Stimulated activated CD8-positive, alpha-beta memory T cell treated with anti-CD3 and anti-CD28 coated beads, Interleukin-4, amount 100 ng/mL, for 1 hour (primary cell): ENCODE results near the gene CBLB.
A peak's percentile ranks its signal among the peaks of the same experiment; 100 is the strongest.
"Not testable (repeated sequence)": the region's sequence is repeated elsewhere in the genome, so short reads cannot be mapped to it uniquely, and the experiment has no call there.

Experiments used
- DNase-seq, 2 donors: peaks; one replicate each; pipeline ENCODE4 v3.0.0-alpha.2; 2020; ENCODE audit warnings: low read depth in 2 of 2, low spot score in 1 of 2

Gene CBLB

DNA sequence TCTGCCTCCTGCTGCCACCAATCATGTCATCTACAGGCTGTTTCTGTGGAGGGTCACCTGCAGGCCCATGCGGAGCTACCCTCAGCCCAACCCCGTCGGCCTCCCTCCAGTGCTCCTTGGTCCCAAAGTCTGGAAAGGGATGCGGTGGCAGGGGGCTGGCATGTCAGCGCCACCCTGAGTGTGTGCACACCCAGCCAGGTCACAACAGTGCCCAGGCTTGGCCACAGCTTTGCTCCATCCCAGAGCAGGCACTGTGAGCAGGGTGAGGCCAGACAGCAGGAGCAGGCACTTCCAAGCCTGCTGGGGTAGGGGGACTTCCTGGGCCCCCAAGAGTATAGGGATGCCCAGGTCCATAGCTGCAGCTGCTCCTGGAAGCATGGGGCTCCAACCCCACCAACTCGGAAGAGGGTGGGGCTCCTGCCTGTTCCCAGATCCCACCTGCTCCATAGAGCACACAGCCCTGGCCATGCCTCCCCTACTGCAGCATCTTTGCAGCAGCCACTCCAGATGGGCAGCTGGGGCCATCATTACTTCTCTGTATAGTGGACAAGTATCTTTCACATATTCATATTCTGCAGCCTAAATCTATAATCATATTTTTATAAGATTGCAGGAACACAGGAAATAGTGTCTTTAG is 109.3 kb downstream of the CBLB start:
- DNase-seq, result no peak

DNA sequence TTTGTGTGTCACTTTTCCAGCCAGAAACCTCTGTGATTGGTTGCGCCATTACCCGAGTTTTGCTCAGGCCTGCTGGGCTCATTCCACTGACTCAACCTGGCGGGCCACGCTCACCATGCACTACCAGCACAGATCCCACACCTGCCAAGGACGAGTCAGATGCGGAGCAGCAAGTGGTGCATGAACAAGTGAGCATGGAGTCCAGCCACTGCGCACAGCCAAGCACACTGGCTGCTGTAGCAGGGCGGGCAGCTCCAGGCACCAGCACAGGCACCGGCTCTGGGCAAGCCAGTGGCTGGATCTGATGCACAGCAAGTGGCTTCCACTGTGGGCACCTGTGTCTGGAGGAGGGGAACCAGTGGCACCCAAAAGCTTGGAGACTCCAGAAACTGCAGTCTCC is 110.4 kb downstream of the CBLB start:
- DNase-seq, result no peak

DNA sequence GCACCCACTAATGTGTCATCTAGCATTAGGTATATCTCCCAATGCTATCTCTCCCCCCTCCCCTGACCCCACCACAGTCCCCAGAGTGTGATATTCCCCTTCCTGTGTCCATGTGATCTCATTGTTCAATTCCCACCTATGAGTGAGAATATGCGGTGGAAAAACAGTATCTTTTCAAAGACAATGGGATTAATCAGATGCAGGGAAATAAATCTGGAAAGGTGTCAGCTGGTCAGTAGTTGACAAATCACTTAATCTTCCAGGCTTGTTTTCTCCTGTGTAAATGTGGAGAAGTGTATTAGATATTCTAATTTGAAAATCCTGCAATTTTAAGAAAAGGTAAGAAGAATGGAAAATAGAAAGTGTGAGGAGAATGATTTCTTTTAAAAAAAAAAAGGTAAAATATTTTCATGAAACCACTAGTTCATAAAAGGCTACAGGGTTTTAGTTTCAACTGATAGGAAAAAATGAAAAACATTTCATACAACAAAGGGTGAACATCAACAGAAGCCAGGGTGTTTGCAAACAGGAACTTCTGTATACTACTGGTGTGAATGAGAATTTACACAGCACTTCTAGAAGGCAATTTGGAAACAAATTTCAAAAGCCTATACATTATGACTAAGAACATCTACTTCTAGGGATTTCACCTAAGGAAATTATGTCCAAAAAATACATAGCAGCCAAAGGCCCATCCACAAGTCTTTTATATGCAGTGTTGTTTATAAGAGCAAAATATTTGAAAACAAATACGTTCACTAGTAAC is 113.5 kb downstream of the CBLB start:
- no peak for DNase-seq

DNA sequence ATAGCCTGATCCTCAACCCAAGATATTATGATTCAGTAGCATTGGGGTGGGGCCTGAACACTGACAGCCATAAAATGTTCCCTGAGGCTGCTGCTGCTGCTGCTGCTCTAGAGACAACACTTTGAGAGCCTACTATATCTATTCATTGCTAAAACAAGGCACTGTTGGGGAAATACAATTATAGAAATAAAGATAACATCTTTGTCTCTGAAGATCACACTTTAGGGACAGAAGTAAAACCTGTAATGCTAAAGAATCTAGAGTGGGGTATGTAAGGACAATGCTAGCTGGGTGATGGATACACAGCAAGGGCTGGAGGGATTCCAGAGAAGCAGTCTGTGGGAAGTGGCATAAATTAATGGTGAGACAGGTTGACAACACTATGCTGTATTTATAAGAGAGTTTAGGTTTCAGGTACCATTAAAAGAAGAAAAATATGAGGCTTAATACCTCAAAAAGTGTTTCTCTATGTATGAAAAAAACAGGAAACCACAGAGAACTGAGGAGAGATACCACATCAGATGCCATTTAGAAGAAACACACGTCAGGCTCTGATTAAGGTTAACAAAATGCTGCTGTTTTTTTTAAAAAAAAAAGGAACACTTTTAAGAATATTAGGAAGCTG is 115.9 kb downstream of the CBLB start:
- DNase-seq, result peak in 1 of 2 donors; percentile 21

DNA sequence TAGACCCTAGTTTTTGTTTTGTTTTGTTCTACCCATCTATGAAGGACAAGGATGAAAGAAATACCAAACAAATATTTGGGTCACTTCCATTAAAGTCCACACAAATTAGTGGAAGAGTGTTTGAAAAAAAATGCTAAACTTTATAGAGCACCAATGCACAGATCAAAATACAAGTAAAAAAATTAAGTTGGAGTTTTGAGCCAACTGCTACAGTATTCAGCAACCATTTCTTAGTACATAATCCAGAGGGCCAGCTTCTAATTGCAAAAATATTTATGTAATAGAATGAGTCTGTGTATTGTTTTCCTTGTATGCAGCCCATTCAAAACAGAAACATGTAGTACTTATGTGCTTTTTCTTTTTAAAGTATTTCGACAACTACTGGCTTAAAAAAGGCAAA is 121.1 kb downstream of the CBLB start:
- DNase-seq, result no peak

DNA sequence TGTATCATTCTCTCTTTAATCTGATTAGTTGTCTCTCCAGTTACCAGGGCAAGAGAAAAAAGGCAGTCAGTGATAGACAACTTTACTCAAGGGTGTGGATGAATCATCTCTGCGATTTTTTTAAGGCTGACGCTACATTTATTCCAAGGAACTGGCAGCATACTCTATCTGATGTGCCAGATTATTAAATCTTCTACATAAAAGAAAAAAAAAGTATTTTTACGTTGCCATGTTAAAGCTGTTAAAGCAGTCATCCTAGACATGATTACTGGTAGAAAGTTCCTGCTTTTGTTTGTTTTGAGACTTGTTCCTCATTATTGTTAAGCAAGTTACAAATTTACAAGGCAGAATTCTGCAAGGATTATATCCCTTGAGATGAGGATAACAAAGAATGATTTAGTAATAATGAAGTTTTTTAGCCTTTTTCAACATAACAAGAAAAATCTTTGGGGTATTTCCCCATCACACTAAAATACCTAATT is 121.7 kb downstream of the CBLB start:
- DNase-seq, result no peak

DNA sequence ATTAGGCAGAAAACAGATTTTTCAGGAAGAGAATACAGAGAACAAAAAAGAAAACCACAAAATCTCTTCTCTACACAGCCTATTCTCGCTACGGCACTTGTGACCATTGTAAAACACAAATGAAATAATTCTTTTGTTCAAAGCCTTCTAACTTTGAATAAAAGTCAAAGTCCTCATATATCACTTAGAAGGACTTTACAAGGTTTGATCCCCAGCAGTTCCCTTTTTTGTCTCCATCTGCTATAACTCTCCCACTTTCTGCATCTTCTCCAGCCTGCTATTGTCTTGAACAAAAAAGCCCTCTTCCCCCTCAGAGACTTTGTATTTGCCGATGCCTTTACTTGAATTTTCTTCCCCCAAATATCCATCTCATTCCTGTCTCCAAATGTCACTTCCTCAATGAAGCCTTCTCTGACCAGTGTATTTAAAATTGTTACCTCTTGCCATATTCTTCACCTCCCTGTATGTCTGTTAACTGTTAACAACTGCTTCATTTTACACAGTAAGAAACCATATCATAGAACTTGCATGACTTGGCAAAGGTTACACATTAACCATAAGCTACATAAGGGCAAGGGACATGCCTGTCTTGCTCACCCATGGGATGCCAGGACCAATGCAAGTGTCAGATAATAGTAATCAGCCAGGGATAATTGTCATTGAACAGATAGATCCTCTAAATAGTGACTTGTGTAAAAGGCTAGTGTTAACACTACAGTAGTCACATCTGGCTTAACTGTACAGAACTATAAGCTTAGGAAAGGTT is 122.4 kb downstream of the CBLB start:
- DNase-seq, result no peak

DNA sequence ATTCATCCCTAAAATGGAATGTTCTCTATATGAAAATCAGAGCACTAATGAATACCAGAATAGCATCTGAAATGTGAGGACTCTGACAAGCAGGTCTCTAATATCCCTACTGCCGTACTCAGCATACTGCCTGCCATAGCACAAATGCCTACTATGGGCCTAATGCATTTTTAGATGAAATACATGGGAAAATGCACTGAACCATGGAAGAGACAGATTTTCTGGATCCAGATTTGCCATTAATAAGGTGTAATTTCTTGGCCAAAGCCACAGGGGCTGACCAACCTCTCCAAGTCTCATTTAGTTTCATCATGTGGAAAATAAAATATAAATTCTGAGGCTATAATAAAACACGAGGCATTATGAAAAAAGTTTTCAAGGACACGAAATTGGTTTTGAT is 123.8 kb downstream of the CBLB start:
- no peak for DNase-seq

DNA sequence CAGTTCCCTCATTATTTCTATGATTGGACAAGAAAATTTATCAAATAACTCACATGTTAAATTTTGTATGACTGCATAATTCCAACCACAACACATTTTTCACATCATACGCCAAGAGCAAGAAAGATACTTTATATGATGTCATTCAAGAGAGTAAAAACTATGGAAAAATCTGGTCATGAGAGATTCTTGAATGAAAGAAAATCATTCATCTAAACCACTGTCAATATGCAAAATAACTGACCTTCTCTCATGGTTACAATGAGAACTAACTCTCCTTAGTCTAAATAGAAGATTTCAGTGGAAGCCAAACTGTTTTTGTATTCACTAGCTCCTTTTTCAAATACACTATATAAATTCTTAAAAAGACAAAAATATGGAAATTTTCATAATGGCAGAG is 124.6 kb downstream of the CBLB start:
- DNase-seq, result no peak

DNA sequence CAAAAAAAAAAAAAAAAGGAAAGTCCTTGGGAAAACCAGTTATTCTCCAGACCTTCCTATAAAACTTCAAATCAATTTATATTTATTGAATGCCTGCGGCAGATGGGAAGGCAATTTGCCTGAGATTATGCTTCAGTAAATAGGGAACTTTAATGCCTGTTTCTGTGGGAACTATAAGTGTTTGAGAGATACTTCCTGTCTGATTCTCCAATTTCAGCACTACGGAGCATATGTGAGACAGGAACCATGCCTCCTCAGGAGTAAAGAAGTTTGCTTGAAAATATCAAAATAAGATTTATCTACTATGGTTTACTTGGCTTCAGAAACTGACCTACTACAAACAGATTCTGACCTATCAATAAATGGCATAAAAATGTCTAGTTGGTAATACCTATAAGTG is 135.5 kb downstream of the CBLB start:
- no peak for DNase-seq

DNA sequence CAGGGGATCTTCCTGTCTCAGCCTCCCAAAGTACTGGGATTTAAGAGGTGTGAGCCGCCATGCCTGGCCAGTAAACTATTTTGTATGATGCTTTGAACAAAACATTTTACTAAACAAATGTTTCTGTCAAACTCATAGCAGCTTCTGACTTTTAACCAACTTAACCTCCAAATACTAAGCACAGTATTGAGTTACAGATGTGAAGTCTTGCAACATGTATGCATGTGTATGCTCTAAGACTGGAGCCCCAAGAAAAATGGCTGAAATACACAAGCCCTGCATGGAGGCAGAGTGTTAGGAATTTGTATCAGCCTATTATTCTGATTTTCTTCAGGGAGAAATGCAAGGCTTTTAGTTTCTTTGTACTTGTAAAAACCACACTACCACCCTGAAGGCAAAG is 137.1 kb downstream of the CBLB start:
- DNase-seq, result no peak

DNA sequence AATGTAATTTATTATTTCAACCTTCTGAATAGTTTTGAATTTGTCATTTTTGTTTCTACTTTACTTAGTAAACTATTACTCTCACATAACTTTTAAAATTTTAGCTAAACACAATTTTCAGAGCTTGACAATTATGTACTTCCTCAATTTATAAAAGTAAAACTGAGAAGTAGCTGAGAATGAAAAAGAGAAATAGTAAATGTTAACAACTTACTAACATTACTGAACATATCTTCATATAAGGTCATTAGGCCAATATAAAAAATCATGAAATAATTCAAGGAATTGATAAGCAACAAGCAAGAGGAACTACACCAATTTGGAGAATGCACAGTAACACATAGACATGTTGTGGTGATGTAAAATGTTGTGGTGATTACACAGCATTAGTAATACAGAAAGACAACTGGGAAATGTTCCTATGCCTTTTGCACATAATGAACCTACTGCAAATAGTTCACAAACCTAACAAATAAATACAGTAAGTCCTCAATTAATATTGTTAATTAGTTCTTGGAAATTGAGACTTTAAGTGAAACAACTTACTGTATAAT is 137.9 kb downstream of the CBLB start:
- no peak for DNase-seq

DNA sequence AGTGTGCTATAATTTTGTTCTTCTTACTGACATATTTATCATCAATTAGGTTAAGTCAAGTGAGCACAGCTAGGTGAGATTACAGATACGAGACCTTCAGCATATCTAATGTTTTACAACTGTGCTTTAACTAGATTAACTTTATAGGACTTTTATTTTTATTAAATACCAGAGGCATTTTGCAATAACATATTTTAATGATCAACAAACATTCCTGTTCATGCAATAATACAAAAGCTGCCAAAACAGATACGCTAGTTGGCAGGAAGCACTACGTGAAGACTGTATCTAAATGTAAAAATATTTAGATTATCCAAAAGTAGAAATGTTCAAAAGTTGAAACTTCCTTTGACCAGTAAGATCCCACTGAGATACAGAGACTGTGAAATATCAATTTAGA is 139.1 kb downstream of the CBLB start:
- DNase-seq, result no peak

DNA sequence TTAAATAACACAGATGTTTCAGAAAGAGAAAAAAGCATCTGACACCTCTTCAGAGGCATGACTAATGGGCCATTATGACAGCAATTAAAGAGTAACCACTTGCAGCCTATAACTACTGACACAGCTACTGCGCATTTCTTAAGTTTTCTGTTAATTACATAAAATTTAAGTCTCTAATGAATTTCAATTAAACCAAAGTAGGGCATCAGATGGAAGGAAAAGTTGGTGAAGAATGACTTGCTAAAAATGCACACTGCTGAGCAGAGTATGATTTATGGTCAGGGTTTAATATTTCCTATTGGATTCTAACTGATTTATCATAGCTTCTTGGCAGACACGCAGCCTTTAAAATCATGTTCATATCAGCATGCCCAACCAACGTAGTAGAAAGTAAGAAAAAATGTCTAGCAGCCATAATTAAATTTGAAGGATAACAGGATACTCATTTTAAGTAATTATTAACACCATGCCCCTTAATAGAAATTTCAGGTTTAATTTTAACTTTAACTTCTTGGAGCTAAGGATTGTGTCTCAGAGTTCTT is 140.0 kb downstream of the CBLB start:
- DNase-seq, result no peak

DNA sequence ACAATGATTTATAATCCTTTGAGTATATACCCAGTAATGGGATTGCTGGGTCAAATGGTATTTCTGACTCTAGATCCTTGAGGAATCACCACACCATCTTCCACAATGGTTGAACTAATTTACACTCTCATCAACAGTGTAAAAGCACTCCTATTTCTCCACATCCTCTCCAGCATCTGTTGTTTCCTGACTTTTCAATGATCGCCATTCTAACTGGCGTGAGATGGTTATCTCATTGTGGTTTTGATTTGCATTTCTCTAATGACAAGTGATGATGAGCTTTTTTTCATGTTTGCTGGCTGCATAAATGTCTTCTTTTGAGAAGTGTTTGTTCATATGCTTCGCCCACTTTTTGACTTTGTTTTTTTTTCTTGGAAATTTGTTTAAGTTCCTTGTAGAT is 141.8 kb downstream of the CBLB start:
- not testable (repeated sequence) for DNase-seq

DNA sequence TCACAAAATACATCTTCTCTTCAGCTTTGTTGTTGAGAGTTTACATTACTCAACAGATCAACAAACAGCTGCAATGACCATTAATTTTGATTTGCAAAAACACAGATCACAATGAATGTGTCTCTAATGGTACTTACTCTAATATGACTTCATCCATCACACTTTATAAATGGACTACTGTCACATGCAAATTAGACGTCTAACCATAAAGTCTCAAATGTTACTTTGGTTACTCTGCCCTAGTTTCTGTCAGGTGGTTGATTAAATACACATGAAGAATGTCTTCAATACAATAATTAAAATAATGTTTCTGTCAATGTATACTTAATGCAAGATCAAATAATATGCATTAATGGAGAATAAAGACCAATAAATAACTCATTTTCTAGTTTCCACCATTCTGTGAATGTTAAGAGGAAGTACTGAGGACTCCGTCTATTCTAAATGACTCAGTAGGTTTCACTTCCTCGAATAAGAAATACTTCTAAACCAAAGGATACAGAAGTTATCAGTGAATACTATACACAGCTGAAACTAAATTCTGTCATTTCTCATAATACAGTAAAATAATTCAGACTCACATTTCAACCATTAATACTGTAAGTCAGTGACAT is 145.8 kb downstream of the CBLB start:
- DNase-seq, result no peak

DNA sequence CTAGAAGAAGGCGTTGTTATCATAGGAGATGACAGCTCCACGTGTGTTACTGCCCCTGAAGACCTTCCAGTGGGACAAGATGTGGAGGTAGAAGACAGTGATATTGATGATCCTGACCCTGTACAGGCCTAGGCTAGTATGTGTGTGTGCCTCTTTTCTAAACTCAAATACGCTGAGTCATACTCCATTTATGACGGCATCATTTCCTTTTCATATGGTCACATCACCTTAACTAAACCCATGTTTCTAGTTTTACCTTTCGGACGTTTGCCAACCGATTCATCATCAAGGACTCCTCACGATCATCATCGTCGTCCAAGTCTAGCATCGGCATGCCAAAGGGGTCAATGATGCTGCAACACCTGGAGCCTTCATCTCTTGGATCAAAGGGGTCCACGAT is 149.0 kb downstream of the CBLB start:
- DNase-seq, result no peak

DNA sequence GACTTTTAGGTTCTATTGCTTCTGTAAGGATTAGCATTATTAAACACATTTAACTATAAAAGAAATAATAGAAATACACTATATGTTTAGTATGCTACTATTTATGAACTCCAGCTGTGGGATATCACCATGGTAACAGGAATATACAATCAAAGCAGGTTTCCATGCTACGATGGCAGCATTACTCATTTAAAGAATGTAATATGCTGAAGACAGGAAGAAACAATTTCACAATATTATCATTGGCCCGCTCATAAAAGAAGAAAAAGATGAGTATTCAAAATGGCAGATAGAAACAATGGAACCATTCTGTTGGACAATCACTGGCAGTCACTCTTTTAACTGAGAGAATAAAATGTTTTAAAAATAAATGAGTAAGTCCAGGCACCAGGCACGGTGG is 153.4 kb downstream of the CBLB start:
- no peak for DNase-seq

DNA sequence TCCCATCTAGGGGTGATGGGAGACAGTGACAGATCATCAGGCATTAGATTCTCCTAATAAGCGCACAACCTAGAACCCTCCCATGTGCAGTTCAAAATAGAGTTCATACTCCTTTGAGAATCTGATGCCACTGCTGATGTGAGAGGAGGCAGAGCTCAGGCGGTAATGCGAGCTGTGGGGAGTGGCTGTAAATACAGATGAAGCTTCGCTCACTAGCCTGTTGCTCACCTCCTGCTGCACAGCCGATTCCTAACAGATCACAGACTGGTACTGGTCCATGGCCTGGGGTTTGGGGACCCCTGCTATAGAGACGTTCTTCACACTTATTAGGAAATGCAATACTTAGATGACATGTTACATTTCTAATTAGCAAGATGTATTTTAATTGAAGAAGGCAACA is 154.4 kb downstream of the CBLB start:
- DNase-seq, result no peak

DNA sequence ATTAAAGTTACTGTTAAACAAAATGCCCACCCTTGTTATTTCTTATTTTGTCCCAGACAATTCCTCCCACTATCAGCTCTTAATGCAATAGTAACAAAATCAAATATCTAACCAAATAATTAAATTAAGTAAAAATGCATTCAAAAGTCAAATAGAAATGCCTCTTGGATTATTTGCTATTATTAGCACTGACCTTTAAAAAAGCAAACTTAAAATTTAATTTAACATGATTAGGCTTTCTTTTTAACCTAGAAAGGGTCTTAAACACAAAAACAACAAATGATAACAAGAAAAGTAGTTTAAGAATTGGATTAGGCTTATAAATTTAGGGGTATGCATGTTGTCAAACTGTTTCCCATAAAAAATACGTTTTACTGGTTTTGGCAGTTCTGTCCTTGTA is 159.8 kb downstream of the CBLB start:
- no peak for DNase-seq

DNA sequence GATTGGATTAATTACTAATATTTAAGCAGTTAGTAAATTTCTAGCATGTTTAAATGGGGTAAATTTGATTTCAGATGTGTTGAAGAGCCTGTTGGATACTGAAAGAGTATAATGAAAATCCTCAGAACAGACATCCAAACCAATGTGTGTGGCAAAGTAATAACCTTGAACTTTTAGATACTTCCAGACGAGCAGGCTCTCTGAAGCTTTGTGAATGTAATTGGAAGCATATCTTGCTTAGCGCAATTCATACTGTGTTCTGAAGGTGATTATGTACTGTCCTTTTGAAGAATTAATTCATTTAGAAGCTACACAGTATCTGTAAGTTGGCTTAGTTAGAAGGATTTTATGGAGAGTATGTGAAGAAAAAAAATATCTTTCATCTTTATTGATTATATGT is 161.8 kb downstream of the CBLB start:
- DNase-seq, result no peak
